ENCODE measurements around the gene WIZ. TPM values are rescaled to one million over a fixed set of nuclear protein-coding genes. Genes with fewer than 3 reads are reported as not detected.

Gene WIZ
- total RNA-seq, 5 donors from 2014 or later (not counting 1 experiment from before 2014, with no cell fraction given) = 19.7 to 39.1 (median 34.6) TPM

DNA sequence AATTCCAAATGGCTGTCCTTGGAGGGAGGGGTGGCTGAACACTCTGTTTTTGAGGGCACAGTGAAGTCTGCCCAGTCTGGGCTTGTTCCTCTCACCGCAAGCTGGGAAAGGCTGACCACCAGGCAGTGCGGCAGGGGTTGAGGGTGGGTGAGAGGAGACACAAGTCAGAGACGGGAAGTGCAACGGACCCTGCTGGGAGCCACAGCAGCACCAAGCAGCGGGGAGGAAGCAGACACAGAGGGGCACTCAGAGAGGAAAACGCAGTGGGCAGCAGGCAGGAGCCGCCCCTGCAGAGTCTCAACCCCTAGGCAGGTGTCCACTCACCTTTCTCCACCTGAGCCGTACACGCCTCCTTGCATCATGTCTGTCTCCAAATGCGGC, 46.6 kb downstream of the WIZ start:
- Histone ChIP-seq H3K4me3 (ENCODE audit: control insufficient read depth in 1 of 2, extremely low read depth in 1 of 2, low read length in 1 of 2) (no peak overlapping the region), H3K36me3 (ENCODE audit: control insufficient read depth in 2 of 2, extremely low read depth in 1 of 2, insufficient read depth in 1 of 2, low read length in 1 of 2) (peaks cover 38 to 62% of the 10 kb centered on the region in 2 donors), H3K4me1 (ENCODE audit: control insufficient read depth in 1 of 2, extremely low read depth in 1 of 2, insufficient read depth in 2 of 2, low read length in 2 of 2) (peaks cover 2 to 20% of the 10 kb centered on the region in 2 experiments), H3K9me3 (no peaks in the 10 kb centered on the region), H3K27ac (ENCODE audit: low read length) (no peak overlapping the region), H3K27me3 (replicated peaks in 1 of 2; ENCODE audit: control insufficient read depth in 2 of 2, extremely low read depth in 1 of 2, insufficient read depth in 2 of 2, low read length in 1 of 2) (no peaks in the 10 kb centered on the region)
- DNase-seq (no peak), ATAC-seq (replicated peaks in 1 of 4) (no peak)
- POLR2A ChIA-PET = no interaction called here
- H3K36me3 Mint-ChIP-seq = peaks cover 17% of the 10 kb centered on the region
- no peak overlapping the region for H3K4me3 Mint-ChIP-seq
- CTCF ChIA-PET = no interaction called here
- no peak overlapping the region for H3K27ac Mint-ChIP-seq
- H3K9me3 Mint-ChIP-seq = no peaks in the 10 kb centered on the region
- peaks cover 36 to 37% (median 37%) of the 10 kb centered on the region in 3 donors for H3K4me1 Mint-ChIP-seq
- no peaks in the 10 kb centered on the region for H3K27me3 Mint-ChIP-seq
- WGBS (ENCODE audit: insufficient coverage) = 96% methylated on average over 9 of the region's 10 CpGs

DNA sequence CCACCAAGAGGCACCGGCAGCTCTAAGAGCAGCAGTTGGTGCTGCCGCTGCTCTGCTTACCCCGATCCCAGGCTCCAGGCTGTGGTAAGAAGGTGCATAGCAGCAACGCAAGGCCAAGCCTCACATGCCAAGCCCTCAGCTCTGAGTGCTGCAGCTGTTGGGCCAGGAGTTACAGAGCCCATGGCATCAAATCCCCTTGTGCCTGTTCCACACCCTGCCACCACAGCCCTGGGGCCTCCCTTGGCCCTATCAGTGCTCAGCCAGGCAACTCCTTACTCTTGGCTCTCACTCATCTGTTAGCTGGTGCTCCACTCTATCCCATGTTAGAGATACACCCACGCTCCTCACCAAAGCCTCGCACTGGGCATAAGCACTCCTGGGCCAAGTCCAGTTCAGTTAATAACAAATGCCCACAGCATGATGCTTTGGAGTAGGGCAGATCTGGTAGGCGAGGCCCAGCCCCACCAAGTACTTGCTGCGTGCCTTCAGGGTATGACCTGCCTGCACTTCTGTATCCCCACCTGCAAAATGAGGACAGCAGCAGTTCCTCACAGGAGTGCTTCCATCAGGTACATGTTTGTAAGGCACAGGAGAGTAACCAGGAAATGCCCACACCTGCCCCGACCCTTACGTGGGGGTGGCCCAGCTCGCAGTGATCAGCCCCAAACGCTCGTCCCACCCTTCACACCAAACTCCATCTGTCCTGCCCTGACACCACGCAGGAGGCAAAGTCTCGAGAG, 47.2 kb downstream of the WIZ start:
- CTCF ChIA-PET = no interaction called here
- Mint-ChIP-seq H3K27ac (no peak overlapping the region), H3K4me3 (no peak overlapping the region), H3K9me3 (no peaks in the 10 kb centered on the region), H3K4me1 (peaks cover 31 to 32% (median 31%) of the 10 kb centered on the region in 3 donors), H3K27me3 (no peaks in the 10 kb centered on the region), H3K36me3 (peaks cover 17% of the 10 kb centered on the region)
- Histone ChIP-seq H3K36me3 (ENCODE audit: control insufficient read depth in 2 of 2, extremely low read depth in 1 of 2, insufficient read depth in 1 of 2, low read length in 1 of 2) (peaks cover 43 to 68% of the 10 kb centered on the region in 2 donors), H3K27ac (ENCODE audit: low read length) (no peak overlapping the region), H3K4me3 (ENCODE audit: control insufficient read depth in 1 of 2, extremely low read depth in 1 of 2, low read length in 1 of 2) (no peak overlapping the region), H3K4me1 (ENCODE audit: control insufficient read depth in 1 of 2, extremely low read depth in 1 of 2, insufficient read depth in 2 of 2, low read length in 2 of 2) (peaks cover 2 to 16% of the 10 kb centered on the region in 2 experiments), H3K9me3 (no peaks in the 10 kb centered on the region), H3K27me3 (replicated peaks in 1 of 2; ENCODE audit: control insufficient read depth in 2 of 2, extremely low read depth in 1 of 2, insufficient read depth in 2 of 2, low read length in 1 of 2) (no peaks in the 10 kb centered on the region)
- ATAC-seq (replicated peaks in 1 of 4) (no peak), DNase-seq (no peak)
- POLR2A ChIA-PET = no interaction called here
- WGBS (ENCODE audit: insufficient coverage) = 98% methylated on average over 7 of the region's 15 CpGs

DNA sequence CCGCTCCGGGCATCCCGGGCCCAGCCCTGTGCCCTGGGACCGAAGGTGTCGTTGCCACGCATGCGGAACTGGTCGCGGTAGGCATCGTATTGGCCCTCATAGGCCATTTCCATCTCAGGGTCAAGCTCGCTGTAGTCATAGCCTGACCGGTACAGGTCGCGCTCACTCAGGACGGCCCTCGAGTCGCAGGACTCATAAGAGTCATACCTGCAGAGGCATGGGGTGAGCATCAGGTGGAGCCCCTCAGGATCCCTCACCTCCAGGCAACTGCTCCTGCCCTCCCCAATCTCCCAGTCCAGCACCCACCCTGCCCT, 48.4 kb downstream of the WIZ start:
- Histone ChIP-seq H3K4me3 (ENCODE audit: control insufficient read depth in 1 of 2, extremely low read depth in 1 of 2, low read length in 1 of 2) (no peak overlapping the region), H3K4me1 (ENCODE audit: control insufficient read depth in 1 of 2, extremely low read depth in 1 of 2, insufficient read depth in 2 of 2, low read length in 2 of 2) (peaks cover 0 to 9% of the 10 kb centered on the region in 2 experiments), H3K9me3 (no peaks in the 10 kb centered on the region), H3K27ac (ENCODE audit: low read length) (no peak overlapping the region), H3K36me3 (ENCODE audit: control insufficient read depth in 2 of 2, extremely low read depth in 1 of 2, insufficient read depth in 1 of 2, low read length in 1 of 2) (peaks cover 38 to 77% of the 10 kb centered on the region in 2 donors), H3K27me3 (replicated peaks in 1 of 2; ENCODE audit: control insufficient read depth in 2 of 2, extremely low read depth in 1 of 2, insufficient read depth in 2 of 2, low read length in 1 of 2) (no peaks in the 10 kb centered on the region)
- no peak overlapping the region for H3K27ac Mint-ChIP-seq
- H3K4me3 Mint-ChIP-seq = no peak overlapping the region
- ATAC-seq (replicated peaks in 1 of 4) (no peak), DNase-seq (no peak)
- H3K9me3 Mint-ChIP-seq = no peaks in the 10 kb centered on the region
- peaks cover 29% of the 10 kb centered on the region for H3K36me3 Mint-ChIP-seq
- ChIA-PET CTCF (no interaction called here), POLR2A (interaction anchor here in 1 of 2 donors (0.6 kb wide), 1 partner anchor 1735 kb away, joined by 7 read pairs; no protein-coding TSS in a partner anchor)
- H3K27me3 Mint-ChIP-seq = no peaks in the 10 kb centered on the region
- H3K4me1 Mint-ChIP-seq = peaks cover 22 to 23% (median 23%) of the 10 kb centered on the region in 3 donors
- 99% methylated on average over 17 of the region's 17 CpGs for WGBS (ENCODE audit: insufficient coverage)

DNA sequence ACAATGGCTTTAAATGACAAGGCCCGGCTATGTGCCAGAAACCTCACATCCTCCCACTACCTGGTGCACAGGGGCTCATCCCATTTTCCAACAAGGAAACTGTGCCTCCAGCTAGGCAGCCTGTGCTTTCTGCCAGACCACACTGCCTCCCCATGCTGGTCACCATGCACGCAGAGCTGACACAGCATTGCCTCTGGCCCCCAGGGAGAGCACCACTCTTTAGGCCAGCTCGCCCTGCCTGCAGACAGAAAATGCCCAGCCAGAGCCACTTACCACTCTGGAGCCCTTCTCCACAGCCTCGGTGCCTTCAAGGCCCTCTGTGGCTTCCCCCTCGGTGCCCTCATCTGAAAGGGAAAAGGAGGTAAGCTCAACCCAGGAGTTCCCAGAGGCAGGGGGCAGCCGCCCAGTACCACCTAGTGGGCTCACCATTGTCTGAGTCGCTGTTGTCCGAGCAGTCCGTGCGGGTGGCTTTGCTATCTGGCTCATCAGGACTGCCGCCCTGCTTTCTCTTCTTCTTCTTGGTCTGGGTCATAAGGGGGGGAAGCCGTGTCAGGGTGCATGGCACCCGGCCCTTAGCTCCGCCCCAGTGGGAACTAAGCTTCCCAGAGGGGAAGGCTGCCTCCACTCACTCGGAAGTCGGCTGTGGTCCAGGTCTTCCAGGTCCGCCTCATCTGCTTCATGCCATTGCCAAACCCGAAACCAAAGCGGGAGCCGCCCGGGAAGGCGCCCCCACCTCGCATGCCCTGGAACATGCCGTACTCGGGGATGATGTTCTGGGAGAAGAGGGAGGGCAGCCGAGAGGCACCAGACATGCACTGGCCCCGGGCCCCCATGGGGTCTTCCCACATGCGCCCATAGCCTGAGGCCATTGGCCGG, 49.0 kb downstream of the WIZ start:
- no peaks in the 10 kb centered on the region for H3K27me3 ChIP-seq (replicated peaks in 1 of 2; ENCODE audit: control insufficient read depth in 2 of 2, extremely low read depth in 1 of 2, insufficient read depth in 2 of 2, low read length in 1 of 2)
- DNase-seq (no peak), ATAC-seq (replicated peaks in 1 of 4) (no peak)
- ChIA-PET POLR2A (interaction anchor here in 1 of 2 donors (0.6 kb wide), 2 partner anchors 9 to 1736 kb away, joined by 3 to 7 read pairs; no protein-coding TSS in a partner anchor), CTCF (no interaction called here)
- no peak overlapping the region for H3K27ac ChIP-seq (ENCODE audit: low read length)
- Mint-ChIP-seq H3K27me3 (no peaks in the 10 kb centered on the region), H3K27ac (no peak overlapping the region), H3K4me3 (no peak overlapping the region), H3K4me1 (peaks cover 17 to 18% (median 17%) of the 10 kb centered on the region in 3 donors), H3K9me3 (no peaks in the 10 kb centered on the region), H3K36me3 (peaks cover 31% of the 10 kb centered on the region)
- H3K4me3 ChIP-seq (ENCODE audit: control insufficient read depth in 1 of 2, extremely low read depth in 1 of 2, low read length in 1 of 2) = no peak overlapping the region
- H3K9me3 ChIP-seq = no peaks in the 10 kb centered on the region
- H3K4me1 ChIP-seq (ENCODE audit: control insufficient read depth in 1 of 2, extremely low read depth in 1 of 2, insufficient read depth in 2 of 2, low read length in 2 of 2) = peaks cover 0 to 9% of the 10 kb centered on the region in 2 experiments
- 94% methylated on average over 22 of the region's 29 CpGs for WGBS (ENCODE audit: insufficient coverage)
- H3K36me3 ChIP-seq (ENCODE audit: control insufficient read depth in 2 of 2, extremely low read depth in 1 of 2, insufficient read depth in 1 of 2, low read length in 1 of 2) = peaks cover 35 to 82% of the 10 kb centered on the region in 2 donors

DNA sequence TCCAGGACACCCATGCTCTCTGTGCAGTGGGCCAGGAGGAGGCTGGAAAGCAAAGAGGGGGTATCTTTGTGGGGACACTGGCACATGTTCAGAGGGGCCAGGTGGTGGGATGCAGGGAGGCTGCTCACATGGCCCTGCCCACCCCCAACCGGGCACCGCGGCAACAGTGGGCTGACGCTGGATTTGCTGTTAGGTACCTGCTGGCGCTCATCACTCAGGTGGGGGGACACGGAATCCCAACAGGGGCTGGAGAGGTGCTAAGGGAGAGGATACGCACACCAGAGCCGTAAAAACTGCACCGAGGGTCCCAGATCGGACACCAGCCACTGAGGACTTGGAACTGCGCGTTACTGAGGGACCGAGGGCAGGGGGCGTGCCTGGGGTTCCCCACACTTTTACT, 50.1 kb downstream of the WIZ start:
- no peak for DNase-seq
- H3K4me3 ChIP-seq (ENCODE audit: control insufficient read depth in 1 of 2, extremely low read depth in 1 of 2, low read length in 1 of 2) = no peak overlapping the region
- Mint-ChIP-seq H3K36me3 (peaks cover 31% of the 10 kb centered on the region), H3K9me3 (no peaks in the 10 kb centered on the region), H3K4me3 (no peak overlapping the region), H3K4me1 (peaks cover 6 to 12% (median 10%) of the 10 kb centered on the region in 3 donors), H3K27ac (no peak overlapping the region), H3K27me3 (no peaks in the 10 kb centered on the region)
- ATAC-seq (replicated peaks in 1 of 4) = no peak
- peaks cover 34 to 81% of the 10 kb centered on the region in 2 donors for H3K36me3 ChIP-seq (ENCODE audit: control insufficient read depth in 2 of 2, extremely low read depth in 1 of 2, insufficient read depth in 1 of 2, low read length in 1 of 2)
- 94% methylated on average over 7 of the region's 14 CpGs for WGBS (ENCODE audit: insufficient coverage)
- H3K27ac ChIP-seq (ENCODE audit: low read length) = no peak overlapping the region
- ChIA-PET POLR2A (no interaction called here), CTCF (no interaction called here)
- H3K9me3 ChIP-seq = no peaks in the 10 kb centered on the region
- no peaks in the 10 kb centered on the region for H3K27me3 ChIP-seq (replicated peaks in 1 of 2; ENCODE audit: control insufficient read depth in 2 of 2, extremely low read depth in 1 of 2, insufficient read depth in 2 of 2, low read length in 1 of 2)
- H3K4me1 ChIP-seq (ENCODE audit: control insufficient read depth in 1 of 2, extremely low read depth in 1 of 2, insufficient read depth in 2 of 2, low read length in 2 of 2) = peaks cover 0 to 4% of the 10 kb centered on the region in 2 experiments

DNA sequence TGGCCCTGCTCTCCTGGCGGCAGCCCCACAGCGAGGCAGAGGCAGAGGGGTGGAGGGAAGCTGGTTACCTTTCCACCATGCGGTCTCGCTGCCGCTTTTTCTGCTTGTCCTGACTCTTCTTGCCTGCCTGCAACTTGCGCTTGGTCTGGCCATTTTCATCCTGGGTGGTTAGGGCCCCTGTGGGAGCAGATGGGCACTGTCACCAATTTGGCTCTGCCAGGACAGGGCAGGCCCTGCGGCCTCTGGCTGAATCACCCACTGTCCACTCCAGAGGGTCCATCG, 50.6 kb downstream of the WIZ start:
- DNase-seq = no peak
- WGBS (ENCODE audit: insufficient coverage) = 98% methylated on average over 6 of the region's 8 CpGs
- Mint-ChIP-seq H3K9me3 (no peaks in the 10 kb centered on the region), H3K27me3 (no peaks in the 10 kb centered on the region), H3K27ac (no peak overlapping the region), H3K4me3 (no peak overlapping the region), H3K4me1 (peaks cover under 1 to 8% (median 5%) of the 10 kb centered on the region in 3 donors), H3K36me3 (peaks cover 32% of the 10 kb centered on the region)
- Histone ChIP-seq H3K4me1 (ENCODE audit: control insufficient read depth in 1 of 2, extremely low read depth in 1 of 2, insufficient read depth in 2 of 2, low read length in 2 of 2) (no peaks in the 10 kb centered on the region), H3K4me3 (ENCODE audit: control insufficient read depth in 1 of 2, extremely low read depth in 1 of 2, low read length in 1 of 2) (no peak overlapping the region), H3K27me3 (replicated peaks in 1 of 2; ENCODE audit: control insufficient read depth in 2 of 2, extremely low read depth in 1 of 2, insufficient read depth in 2 of 2, low read length in 1 of 2) (no peaks in the 10 kb centered on the region), H3K9me3 (no peaks in the 10 kb centered on the region), H3K27ac (ENCODE audit: low read length) (no peak overlapping the region), H3K36me3 (ENCODE audit: control insufficient read depth in 2 of 2, extremely low read depth in 1 of 2, insufficient read depth in 1 of 2, low read length in 1 of 2) (peaks cover 34 to 82% of the 10 kb centered on the region in 2 donors)
- ChIA-PET CTCF (no interaction called here), POLR2A (no interaction called here)
- ATAC-seq (replicated peaks in 1 of 4) = no peak

Measured in T-cell (primary cell).